ENCODE measurements around the gene AKR1C8. TPM values are rescaled to one million over a fixed set of nuclear protein-coding genes. Genes with fewer than 3 reads are reported as not detected.
"Not testable (repeated sequence)": the region's sequence is repeated elsewhere in the genome, so short reads cannot be mapped to it uniquely, and the experiment has no call there.

The AKR1C8 gene
- total RNA-seq = 0.78 TPM

DNA sequence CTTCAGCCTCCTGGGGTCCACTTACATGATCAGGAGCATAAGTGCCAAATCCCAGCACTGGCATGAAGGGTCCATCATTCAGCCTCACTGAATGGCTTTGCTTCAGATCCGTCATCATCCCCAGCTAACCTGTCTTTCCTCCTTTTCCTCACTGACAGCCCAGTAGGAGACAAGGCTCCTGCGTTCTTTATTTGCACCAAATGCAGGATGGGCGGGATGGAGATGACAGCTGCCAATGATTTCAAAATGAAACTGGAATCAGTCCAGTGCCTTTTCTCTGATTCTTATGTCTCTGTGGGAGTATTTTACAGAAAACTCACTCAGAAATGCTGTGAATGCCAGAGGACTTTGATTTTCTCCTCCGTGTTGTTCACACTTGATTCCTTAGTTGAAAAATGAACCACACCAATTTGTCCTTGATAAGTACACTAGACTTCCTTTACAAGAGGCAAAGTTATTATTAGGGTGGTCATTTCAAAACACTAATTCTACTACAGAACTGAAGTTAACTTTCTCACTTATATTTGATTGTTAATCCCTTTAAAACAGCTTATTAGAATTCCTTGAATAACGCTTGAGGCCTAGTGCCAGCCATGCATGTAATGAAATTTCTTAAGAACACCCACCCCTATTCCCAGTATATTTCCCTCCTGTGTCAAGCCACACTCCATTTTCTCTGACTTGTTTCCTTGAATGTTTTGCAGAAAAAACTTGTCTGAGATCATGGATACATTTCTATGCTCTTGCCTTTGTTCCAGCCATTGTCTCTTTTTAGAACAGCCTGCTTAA is at the start of gene AKR1C8:
Gene AKR1C8 (minus strand): TSS at position 164 of the 789 bp plus-strand sequence. CDS start 46 bp downstream, at position 118.
- no peak for DNase-seq

DNA sequence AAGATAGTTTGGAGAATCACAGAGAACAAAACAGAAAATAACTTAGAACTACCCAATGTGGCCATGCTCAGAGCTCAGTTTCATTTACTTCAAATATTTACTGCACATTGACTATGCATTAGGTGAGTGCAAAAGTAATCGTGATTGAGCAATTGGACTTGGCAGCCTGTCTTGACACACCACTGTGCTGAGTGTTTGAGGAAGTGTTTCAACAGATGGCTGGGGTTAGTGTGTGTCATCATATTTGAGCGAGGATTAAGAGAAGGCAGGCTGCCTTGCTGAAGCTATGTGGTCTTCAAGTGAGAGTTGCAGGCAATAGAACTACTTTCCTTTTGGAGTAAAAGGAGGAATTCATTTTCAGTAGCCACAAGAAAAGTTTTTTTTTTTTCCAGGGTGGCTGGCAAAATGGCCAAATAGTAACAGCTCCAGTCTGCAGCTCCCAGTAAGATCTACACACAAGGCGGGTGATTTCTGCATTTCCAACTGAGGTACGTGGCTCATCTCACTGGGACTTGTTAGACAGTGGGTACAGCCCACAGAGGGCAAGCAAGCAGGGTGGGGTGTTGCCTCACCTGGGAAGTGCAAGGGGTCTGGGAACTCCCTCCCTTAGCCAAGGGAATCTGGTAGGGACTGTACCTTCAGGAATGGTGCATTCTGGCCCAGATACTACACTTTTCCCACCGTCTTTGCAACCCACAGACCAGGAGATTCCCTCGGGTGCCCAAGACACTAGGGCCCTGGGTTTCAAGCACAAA is 49.3 kb upstream of the AKR1C8 start:
- DNase-seq = no peak

DNA sequence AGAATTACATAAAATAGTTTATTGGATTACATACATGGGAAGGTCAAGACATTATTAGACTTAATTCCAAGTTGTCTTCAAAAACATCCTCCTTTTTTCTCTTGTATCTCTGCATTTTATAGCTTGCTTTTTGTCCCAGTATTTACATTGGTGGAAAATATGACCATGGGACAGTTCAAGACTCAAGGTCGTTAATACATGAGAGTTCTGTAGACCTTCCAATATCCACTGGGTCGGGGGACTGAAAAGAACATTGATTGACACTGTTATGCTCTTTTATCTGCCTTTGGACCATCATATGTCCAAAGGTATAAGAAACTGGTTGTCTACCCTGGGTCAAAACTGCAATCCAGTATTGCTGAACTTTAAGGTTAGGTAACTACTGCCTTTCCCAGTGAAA is 48.4 kb upstream of the AKR1C8 start:
- DNase-seq = no peak

DNA sequence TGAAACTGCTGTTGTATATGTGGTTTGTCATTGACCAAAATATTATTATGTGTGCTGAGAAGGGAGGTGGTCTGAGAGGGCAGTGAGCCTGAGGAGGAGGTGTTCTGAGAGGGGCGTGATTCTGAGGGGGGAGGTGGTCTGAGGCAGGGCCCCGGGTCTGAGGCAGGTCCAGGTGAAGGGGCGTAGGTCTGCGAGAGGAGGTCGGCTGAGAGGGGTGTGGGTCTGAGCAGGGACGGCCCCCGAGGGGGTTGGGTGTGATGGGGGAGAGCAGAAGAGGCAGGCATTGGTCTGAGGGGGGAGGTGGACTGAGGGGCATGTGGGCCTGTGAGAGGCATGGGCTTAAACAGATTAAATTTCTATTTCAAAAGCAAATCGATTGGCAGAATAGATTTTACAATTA is 44.1 kb upstream of the AKR1C8 start:
- DNase-seq = no peak

DNA sequence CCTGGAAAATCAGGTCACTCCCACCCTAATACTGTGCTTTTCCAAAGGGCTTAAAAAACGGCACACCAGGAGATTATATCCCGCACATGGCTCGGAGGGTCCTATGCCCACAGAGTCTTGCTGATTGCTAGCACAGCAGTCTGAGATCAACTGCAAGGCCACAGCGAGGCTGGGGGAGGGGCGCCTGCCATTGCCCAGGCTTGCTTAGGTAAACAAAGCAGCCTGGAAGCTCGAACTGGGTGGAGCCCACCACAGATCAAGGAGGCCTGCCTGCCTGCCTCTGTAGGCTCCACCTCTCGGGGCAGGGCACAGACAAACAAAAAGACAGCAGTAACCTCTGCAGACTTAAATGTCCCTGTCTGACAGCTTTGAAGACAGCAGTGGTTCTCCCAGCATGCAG is 38.0 kb upstream of the AKR1C8 start:
- DNase-seq = not testable (repeated sequence)

DNA sequence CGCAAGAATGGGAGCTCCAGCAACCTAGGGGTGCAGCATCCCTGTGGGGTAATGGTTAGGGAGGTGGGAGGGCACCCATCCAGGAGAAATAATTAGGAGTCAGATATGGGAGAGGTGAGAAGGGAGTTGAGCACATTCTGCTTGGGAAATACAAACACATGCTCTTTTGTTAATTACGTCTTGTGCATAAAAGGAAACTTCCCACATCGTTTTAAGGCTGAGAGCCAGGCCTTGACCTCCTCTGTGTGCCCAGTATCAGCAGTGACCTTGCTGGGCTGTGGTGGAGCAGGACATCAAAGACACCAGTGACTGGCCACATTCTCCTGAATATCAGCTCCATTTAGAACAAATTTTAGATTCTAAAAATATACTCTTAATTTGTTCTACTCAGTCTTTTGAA is 34.3 kb upstream of the AKR1C8 start:
- DNase-seq = no peak

DNA sequence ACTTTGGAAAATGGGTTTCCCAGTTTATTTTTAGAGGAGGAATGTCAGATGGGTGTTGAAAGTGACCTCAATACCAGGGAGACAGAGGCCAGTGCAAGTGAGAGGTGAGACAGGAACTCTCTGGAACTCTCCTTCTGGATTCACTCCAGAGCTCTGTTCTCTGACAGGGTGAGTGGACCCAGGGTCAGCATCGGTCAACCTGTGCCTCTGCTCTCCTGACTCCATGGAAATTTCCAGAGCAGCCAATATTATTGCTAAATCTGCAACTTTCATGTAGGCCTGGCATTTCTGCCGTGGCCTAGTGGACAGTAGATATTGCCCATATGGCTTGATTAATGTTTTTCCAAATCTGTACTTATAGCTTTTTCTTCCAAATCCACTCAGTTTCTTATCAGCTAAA is 31.9 kb upstream of the AKR1C8 start:
- DNase-seq = no peak

DNA sequence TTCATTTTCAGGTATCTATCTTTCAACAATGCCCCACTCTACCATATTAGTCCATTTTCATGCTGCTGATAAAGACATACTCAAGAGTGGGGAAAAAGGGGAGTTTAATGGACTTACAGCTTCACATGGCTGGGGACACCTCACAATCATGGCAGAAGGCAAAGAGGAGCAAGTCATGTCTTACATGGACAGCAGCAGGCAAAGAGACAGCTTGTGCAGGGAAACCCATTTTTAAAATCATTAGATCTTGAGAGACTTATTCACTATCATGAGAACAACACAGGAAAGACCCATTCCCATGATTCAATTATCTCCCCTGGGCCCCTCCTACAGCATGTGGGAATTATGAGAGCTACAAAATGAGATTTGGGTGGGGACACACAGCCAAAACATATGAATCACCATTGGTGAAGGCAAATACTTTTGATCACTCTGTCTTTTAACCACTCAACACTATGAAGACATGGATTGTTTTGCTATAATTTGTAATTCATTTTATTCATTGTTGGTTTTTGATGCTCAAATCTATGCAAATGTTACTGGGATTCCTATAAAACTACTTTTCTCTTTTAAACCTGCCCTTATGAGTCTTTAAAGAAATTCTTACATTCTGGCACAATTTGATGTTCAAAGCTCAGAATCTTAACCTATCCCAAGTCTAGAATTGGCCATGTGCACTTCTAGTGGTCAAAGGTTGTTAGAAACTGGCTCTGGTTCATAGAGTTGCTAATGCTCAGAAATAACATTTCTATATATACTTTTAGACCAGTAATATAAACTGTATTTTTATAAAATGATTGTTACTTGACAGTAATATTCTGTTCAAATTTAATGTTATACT is 27.0 kb upstream of the AKR1C8 start:
- no peak for DNase-seq

DNA sequence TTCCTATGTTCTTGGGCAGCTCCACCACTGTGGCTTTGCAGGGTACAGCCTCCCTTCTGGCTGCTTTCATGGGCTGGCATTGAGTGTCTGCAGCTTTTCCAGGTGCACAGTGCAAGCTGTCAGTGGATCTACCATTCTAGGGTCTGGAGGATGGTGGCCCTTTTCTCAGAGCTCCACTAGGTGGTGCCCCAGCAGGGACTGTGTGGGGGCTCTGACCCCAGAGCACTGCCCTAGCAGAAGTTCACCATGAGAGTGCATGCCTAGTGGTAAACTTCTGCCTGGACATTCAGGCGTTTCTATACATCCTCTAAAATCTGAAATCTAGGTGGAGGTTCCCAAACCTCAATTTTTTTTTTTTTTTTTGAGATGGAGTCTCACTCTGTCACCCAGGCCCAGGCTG is 25.3 kb upstream of the AKR1C8 start:
- not testable (repeated sequence) for DNase-seq

DNA sequence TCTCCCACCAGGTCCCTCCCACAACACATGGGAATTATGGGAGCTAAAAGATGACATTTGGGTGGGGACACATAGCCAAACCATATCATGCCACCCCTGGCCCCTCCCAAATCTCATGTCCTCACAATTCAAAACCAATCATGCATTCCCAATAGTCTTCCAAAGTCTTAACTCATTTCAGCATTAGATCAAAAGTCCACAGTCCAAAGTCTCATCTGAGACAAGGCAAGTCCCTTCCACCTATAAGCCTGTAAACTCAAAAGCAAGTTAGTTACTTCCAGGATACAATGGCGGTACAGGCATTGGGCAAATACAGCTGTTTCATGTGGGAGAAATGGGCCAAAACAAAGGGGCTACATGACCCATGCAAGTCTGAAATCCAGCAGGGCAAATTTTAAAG is 24.8 kb upstream of the AKR1C8 start:
- not testable (repeated sequence) for DNase-seq

DNA sequence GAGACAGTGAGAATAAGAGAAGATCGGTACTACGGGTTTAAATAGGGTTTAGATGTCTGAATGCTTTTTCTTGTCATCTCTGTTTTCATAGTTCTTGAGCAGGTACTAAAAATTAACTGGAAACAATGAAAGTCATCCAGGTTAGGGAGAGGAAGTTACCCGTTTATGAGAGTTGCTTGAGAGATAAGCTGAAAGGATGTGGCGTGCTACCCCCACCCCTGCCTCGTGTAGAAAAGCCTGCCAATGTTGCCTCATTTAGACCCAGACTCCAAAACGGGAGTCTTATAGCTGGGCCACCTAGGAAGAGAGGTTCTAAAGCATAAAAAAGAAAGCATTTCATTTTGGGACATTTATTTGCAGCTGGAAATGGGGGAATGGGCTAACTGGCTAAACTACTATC is 21.8 kb upstream of the AKR1C8 start:
- no peak for DNase-seq

DNA sequence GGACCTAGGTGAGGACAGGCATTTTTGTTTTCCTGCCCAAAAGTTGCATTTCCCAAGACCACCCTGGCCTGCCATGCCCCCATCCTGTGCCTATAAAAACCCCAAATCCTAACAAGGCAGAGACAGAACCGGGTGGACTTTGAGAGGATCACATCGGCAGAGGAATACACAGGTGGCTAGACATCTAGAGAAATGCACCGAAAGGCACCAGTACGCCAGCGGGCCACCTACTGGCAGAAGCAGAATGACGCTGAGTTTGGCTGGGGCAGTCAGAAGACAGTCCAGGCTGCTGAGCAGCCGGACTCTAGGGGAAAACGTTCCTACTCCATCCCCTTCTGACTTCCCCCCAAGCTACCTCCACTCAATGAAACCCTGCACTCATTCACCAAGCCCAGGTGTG is 14.4 kb upstream of the AKR1C8 start:
- DNase-seq = no peak

DNA sequence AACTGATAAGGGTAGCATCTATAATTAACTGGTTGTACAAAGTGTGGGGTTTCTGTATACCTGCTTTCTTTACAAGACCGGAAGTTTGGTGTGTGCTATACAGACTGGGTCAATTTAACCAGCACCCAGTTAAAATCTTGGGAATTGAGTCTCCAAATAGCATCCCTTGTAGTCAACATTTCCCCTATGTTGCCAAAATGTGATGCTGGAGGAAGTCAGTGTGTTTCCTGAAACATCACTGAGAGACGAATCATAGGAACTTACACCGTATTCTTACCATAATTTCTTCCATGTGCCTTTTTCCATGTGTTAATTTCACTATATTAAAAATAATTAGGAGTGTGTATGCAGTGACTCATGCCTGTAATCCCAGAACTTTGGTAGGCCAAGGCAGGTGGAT is 13.4 kb upstream of the AKR1C8 start:
- no peak for DNase-seq

DNA sequence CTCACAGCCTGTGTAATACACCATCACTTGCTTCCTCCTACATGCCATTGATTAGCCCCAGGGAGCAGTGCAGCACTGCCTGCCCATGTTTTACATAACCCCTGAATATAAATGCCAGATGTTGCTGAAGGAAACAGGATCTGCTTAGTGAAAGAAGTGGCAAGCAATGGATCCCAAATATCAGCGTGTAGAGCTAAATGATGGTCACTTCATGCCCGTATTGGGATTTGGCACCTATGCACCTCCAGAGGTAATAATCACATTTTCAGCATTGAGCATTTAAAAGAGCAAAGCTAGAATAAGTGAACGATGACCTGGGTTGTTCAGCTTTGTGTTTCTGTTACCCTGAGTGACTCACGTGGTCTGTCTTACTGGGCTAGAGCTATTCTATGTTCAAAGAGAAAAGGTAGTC is 11.8 kb upstream of the AKR1C8 start, which contains the start of gene AKR1C4:
Gene AKR1C4 (plus strand): TSS at position 136 of the 412 bp plus-strand sequence. CDS start 31 bp downstream, at position 167.
- DNase-seq = no peak

DNA sequence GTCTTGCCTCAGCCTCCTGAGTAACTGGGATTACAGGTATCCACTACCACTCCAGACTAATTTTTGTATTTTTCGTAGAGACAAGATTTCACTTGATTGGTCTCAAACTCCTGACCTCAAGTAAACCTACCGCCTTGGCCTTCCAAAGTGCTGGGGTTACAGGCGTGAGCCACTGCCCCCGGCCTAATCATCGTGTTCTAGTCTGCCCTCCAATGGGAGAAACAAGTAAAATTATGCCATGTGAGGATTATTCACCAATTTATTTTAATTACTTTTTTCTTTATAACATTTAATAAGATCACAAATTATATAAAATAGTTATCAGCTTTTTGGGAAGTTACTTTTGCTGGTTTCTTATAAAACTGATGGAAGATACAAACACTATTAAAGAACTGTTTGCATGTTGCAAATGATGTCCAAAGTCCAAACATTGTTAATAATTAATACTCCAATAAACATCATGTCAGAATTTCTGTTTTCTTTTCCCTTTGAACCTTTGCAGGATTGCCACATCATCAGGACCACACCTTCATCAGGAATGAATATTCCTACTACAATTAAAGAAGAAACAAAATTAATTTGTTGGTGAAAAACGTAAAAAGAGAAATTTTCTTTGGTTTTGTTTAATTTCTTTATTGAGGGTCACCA is 10.9 kb upstream of the AKR1C8 start:
- DNase-seq = no peak

DNA sequence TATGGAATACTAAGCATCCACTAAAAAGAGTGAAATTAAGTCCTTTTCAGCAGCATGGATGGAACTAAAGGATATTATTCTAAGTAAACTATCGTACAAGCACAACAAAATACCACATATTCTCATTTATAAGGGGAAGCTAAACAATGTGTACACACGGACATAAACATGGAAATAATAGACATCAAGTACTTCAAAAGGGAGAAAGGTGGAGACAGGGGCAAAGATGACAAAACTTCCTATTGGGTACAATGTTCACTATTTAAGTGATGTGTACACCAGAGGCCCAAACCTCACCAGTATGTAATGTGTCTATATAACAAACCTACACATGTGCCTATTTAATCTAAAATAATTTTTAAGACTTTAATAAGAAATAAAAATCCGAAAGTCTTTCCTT is 9.5 kb upstream of the AKR1C8 start:
- DNase-seq = no peak

DNA sequence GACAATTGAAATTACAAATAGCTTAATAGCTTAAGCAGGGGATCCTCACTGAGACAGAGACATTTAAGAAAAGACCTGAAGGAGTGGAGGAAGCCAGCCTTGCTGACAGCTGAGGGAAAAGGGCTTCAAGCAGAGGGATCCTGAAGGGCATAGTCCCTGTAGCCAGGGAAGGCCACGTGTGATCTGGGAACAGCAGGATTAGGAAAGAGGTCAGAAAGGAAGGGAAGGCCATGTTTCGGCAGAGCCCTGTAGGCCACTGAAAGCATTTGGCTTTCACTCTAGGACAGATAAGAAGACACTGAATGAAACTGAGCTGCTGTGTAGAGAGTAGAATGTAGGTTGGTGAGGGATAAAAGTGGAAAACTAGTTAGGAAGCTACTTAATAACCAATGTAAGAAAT is 3.4 kb upstream of the AKR1C8 start:
- DNase-seq = no peak

DNA sequence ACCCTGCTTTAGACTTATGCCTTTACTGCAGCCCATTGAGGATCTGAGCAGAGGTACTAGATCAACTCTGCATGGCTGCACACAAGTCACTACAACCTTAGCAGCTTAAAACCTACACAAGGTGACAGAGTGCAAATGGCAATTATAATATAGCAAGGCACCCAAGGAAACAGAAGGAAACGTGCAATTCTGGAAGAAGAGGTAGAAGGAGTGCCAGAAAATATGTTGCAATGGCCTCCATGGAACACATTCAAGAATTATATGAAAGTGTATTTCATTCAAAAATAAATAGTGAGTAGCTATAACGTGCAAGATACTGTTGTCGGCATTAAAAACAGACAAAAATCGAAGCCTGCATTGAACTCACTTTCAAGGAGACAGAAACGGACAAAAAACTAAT is 2.9 kb upstream of the AKR1C8 start:
- DNase-seq = no peak

DNA sequence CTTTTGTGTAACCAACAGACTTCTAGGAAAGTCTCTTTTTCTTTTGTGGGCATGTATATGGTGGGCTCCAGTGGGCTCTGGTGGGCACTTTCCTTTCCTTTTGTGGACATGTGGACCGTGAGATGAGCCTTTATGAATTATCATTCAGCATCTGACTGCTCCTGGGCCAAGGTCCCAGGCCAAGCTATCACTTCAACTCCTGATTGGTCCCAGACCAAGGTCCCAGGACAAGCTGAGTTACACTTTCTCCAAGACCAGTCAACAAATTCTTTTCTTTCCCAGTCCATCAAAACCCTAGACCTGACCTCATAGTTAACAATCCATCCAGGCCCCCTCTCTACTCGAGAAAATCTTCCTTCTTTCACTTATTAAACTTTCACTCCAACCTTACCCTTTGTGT is 1.0 kb downstream of the AKR1C8 start:
- DNase-seq = no peak

DNA sequence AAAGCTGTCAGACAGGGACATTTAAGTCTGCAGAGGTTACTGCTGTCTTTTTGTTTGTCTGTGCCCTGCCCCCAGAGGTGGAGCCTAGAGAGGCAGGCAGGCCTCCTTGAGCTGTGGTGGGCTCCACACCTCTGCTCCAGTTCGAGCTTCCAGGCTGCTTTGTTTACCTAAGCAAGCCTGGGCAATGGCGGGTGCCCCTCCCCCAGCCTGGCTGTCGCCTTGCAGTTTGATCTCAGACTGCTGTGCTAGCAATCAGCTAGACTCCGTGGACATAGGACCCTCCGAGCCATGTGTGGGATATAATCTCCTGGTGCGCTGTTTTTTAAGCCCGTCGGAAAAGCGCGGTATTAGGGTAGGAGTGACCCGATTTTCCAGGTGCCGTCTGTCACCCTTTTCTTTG is 4.4 kb downstream of the AKR1C8 start:
- DNase-seq = not testable (repeated sequence)

DNA sequence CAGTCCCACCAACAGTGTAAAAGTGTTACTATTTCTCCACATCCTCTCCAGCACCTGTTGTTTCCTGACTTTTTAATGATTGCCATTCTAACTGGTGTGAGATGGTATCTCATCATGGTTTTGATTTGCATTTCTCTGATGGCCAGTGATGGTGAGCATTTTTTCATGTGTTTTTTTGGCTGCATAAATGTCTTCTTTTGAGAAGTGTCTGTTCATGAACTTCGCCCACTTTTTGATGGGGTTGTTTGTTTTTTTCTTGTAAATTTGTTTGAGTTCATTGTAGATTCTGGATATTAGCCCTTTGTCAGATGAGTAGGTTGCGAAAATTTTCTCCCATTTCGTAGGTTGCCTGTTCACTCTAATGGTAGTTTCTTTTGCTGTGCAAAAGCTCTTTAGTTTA is 9.4 kb downstream of the AKR1C8 start:
- not testable (repeated sequence) for DNase-seq

DNA sequence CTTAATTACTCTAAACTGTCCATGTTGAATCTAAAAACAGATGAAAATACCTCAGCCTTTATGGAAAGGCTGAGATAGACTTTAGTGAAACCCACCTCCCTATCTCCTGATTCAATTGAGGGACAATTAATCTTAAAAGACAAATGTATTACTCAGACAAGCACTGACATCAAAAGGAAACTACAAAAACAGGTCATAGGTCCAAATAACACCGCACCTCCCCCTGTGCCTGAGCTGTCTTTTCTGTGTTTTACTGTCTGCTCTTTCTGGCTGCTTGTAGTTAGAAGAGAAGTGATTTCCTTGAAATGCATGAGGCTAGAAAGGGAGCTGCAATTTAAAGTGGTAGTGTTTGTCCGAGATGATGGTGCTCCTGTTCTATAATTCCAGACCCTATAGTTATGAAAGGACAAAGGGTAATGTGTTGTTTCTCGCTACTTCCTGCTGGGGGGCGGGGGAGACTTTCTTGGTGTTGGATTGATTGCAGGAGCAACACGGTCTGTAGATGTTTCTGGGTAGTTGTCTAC is 16.0 kb downstream of the AKR1C8 start:
- no peak for DNase-seq
